ENCODE measurements around the gene TMCC1. TPM values are rescaled to one million over a fixed set of nuclear protein-coding genes. Genes with fewer than 3 reads are reported as not detected.

TMCC1 gene
- total RNA-seq, 1 donor from 2014 or later, result 25.9 TPM

GRCh38 chr3:129688271-129688895 lies 205.1 kb downstream of the TMCC1 start:
- TF ChIP-seq, protein P1, sequence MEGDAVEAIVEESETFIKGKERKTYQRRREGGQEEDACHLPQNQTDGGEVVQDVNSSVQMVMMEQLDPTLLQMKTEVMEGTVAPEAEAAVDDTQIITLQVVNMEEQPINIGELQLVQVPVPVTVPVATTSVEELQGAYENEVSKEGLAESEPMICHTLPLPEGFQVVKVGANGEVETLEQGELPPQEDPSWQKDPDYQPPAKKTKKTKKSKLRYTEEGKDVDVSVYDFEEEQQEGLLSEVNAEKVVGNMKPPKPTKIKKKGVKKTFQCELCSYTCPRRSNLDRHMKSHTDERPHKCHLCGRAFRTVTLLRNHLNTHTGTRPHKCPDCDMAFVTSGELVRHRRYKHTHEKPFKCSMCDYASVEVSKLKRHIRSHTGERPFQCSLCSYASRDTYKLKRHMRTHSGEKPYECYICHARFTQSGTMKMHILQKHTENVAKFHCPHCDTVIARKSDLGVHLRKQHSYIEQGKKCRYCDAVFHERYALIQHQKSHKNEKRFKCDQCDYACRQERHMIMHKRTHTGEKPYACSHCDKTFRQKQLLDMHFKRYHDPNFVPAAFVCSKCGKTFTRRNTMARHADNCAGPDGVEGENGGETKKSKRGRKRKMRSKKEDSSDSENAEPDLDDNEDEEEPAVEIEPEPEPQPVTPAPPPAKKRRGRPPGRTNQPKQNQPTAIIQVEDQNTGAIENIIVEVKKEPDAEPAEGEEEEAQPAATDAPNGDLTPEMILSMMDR (IDR thresholded peaks at IDR 0.05), result no peak
- ChIA-PET POLR2A (no interaction called here), CTCF (no interaction called here)
- ATAC-seq (ENCODE audit: low read depth) (no peak), DNase-seq (no peak)
- intact Hi-C loops (cut with micrococcal nuclease), result no loop called here
- Mint-ChIP-seq H3K4me3 (no peak overlapping the region), H3K27ac (no peak overlapping the region), H3K36me3 (ENCODE audit: low read depth) (no peaks in the 10 kb centered on the region), H3K27me3 (no peaks in the 10 kb centered on the region), H3K4me1 (peaks cover 4% of the 10 kb centered on the region), H3K9me3 (no peaks in the 10 kb centered on the region)

DNA sequence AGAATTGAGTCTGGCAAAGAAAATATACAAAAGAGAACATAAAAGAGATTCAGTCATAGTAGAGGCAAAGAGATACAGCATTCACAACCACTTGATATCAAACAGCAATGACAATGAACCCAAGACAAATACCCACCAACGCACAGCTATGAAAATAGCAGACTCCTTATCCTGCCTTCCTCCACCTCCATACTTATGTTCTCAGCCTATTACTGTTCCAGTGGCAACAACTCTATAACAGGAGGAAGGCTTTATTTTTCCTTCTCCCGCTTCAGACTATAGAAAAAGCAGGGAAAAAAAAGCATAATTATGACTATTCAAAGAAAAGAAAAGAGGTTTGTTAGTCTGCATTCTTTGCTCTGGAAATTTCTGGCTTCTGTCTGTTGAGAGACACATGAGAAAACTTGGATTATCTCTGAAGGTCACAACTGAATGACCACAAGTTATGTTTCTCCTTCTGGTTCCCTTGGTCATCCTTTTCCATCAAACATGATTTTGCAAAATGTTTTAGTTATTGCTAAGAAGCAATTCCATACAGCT lies 205.9 kb downstream of the TMCC1 start:
- H3K27me3 Mint-ChIP-seq, result no peaks in the 10 kb centered on the region
- no peaks in the 10 kb centered on the region for H3K9me3 Mint-ChIP-seq
- H3K4me1 Mint-ChIP-seq, result peaks cover 4% of the 10 kb centered on the region
- DNase-seq (no peak), ATAC-seq (ENCODE audit: low read depth) (no peak)
- no peak overlapping the region for H3K27ac Mint-ChIP-seq
- H3K4me3 Mint-ChIP-seq, result no peak overlapping the region
- intact Hi-C loops (cut with micrococcal nuclease), result no loop called here
- H3K36me3 Mint-ChIP-seq (ENCODE audit: low read depth), result no peaks in the 10 kb centered on the region
- ChIA-PET CTCF (no interaction called here), POLR2A (no interaction called here)
- TF ChIP-seq, protein P1 (IDR thresholded peaks at IDR 0.05), result no peak

DNA sequence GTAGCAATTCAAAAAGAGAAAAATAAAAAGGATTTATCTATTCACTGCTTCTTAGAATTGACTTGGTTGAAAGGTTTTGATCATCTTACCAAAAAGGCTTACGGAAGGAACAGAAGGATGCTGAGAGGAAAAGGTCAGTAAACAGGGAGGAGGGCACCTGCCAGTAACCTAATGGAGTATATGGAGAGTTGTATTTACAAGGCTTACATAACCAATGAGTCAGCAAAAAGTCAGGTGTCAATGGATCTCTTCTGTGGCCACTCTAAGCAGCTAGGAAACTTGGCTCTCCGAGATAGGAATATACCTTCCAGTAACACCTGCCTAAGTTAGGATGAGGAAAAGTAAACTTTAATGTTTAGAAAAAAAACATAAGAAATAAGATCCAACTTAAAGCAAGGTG lies 206.6 kb downstream of the TMCC1 start:
- ChIA-PET POLR2A (no interaction called here), CTCF (no interaction called here)
- intact Hi-C loops (cut with micrococcal nuclease), result no loop called here
- H3K27me3 Mint-ChIP-seq, result no peaks in the 10 kb centered on the region
- DNase-seq, result no peak
- H3K27ac Mint-ChIP-seq, result no peak overlapping the region
- H3K4me3 Mint-ChIP-seq, result no peak overlapping the region
- H3K4me1 Mint-ChIP-seq, result peaks cover 4% of the 10 kb centered on the region
- TF ChIP-seq, protein P1 (IDR thresholded peaks at IDR 0.05), result no peak
- H3K9me3 Mint-ChIP-seq, result no peaks in the 10 kb centered on the region
- H3K36me3 Mint-ChIP-seq (ENCODE audit: low read depth), result no peaks in the 10 kb centered on the region
- ATAC-seq (ENCODE audit: low read depth), result no peak

GRCh38 chr3:129684270-129684669 lies 209.2 kb downstream of the TMCC1 start:
- Mint-ChIP-seq H3K27me3 (no peaks in the 10 kb centered on the region), H3K27ac (no peak overlapping the region), H3K4me3 (no peak overlapping the region), H3K9me3 (no peaks in the 10 kb centered on the region), H3K36me3 (ENCODE audit: low read depth) (no peaks in the 10 kb centered on the region), H3K4me1 (peaks cover 4% of the 10 kb centered on the region)
- TF ChIP-seq, protein P1 (IDR thresholded peaks at IDR 0.05), result no peak
- ChIA-PET POLR2A (no interaction called here), CTCF (no interaction called here)
- ATAC-seq (ENCODE audit: low read depth) (no peak), DNase-seq (no peak)
- intact Hi-C loops (cut with micrococcal nuclease), result no loop called here

- no peaks in the 10 kb centered on the region for H3K9me3 Mint-ChIP-seq
- peaks cover 4% of the 10 kb centered on the region for H3K4me1 Mint-ChIP-seq
- H3K4me3 Mint-ChIP-seq, result no peak overlapping the region
- ChIA-PET POLR2A (no interaction called here), CTCF (no interaction called here)
- no peaks in the 10 kb centered on the region for H3K27me3 Mint-ChIP-seq
- TF ChIP-seq, protein P1 (IDR thresholded peaks at IDR 0.05), result no peak
- intact Hi-C loops (cut with micrococcal nuclease), result no loop called here
- DNase-seq (no peak), ATAC-seq (ENCODE audit: low read depth) (no peak)
- no peak overlapping the region for H3K27ac Mint-ChIP-seq
- no peaks in the 10 kb centered on the region for H3K36me3 Mint-ChIP-seq (ENCODE audit: low read depth)
These were observed 210.3 kb downstream of the TMCC1 start for GRCh38 chr3:129683201-129683600.

Data from activated B cell treated with CpG ODN at 0.5 μM for 24 hours (primary cell).